CD1c-positive myeloid dendritic cell (primary cell): ENCODE data around the gene FAM90A26.
"Not testable (repeated sequence)": the region's sequence is repeated elsewhere in the genome, so short reads cannot be mapped to it uniquely, and the experiment has no call there.

Experiments
- DNase-seq: peaks from one replicate; pipeline ENCODE4 v3.0.0-alpha.2; 2016; ENCODE audit errors: extremely low spot score

FAM90A26 gene, protein sequence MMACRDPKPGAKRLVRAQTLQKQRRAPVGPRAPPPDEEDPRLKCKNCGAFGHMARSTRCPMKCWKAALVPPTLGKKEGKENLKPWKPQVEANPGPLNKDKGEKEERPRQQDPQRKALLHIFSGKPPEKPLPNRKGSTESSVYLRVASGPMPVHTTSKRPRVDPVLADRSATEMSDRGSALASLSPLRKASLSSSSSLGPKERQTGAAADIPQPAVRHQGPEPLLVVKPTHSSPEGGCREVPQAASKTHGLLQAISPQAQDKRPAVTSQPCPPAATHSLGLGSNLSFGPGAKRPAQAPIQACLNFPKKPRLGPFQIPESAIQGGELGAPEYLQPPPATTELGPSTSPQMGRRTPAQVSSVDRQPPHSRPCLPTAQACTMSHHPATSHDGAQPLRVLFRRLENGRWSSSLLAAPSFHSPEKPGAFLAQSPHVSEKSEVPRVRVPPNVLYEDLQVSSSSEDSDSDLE

GRCh38 chr4:9169791-9170459 is at the start of gene FAM90A26:
Gene FAM90A26, plus strand, starts transcription at chr4:9170409. Its CDS starts 2,764 bp downstream, at chr4:9173173.
- not testable (repeated sequence) for DNase-seq

DNA sequence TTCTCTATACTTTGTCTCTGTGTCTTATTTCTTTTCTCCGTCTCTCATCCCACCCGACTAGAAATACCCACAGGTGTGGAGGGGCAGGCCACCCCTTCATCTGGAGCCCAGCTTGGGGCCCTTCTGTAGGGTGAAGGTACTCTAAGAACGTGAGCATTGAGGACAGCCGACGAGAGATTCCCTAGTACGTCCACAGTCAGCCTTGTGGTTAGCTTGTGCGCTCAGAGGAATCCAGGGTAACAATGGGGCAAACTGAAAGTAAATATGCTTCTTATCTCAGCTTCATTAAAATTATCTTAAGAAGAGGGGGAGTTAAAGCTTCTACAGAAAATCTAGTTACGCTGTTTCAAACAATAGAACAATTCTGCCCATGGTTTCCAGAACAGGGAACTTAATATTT is 47.5 kb upstream of the FAM90A26 start:
- DNase-seq: not testable (repeated sequence)

DNA sequence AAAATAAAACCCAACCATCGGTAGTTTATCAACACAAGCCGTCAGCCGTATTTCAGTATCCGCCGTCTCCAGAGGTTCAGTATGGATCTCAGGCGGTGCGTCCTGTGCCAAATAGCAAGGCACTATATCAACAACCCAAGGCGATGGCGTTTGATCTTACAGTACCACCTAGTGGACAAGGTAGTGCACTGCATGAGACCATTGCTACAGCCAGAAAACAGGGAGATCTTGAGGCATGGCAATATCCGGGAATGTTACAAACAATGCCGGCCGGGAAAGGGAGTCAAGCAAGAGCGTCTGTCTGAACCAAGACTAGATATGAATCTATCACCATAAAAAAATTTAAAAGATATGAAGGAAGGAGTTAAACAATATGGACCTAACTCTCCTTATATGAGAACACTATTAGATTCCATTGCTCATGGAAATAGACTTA is 46.6 kb upstream of the FAM90A26 start:
- peak; percentile 23 for DNase-seq

GRCh38 chr4:9125601-9126161 is 44.5 kb upstream of the FAM90A26 start:
- DNase-seq: not testable (repeated sequence)

GRCh38 chr4:9131420-9131819 is 38.8 kb upstream of the FAM90A26 start:
- DNase-seq: not testable (repeated sequence)

DNA sequence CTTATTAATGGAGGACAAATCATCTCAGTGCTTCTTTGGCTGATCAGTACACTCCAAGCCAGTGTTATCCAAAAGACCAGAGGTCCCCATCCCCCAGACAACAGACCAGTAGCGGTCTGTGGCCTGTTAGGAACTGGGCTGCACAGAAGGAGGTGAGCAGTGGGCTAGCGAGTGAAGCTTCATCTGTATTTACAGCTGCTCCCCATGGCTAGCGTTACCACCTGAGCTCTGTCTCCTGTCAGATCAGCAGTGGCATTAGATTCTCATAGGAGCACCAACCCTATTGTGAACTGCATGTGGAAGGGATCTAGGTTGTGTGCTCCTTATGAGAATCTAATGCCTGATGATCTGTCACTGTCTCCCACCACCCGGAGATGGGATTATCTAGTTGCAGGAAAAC is 37.4 kb upstream of the FAM90A26 start:
- not testable (repeated sequence) for DNase-seq

DNA sequence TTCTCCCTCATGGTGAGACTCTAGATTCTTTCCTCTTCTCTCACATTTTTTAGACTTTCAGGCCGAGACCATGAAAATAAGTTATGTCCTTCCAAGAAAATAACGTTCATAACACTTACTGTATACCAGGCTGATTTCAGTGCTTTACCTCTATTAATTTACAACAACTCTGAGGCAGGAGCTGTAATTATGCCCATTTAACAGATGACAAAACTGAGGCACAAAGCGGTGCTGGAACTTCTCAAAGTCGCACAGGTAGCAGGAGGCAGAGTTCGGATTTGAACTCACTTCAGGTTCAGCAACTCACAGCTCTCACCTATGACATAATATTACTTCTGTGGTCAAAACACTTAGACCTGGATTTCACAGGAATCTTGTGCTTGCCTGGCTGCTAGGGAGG is 36.2 kb upstream of the FAM90A26 start:
- not testable (repeated sequence) for DNase-seq

DNA sequence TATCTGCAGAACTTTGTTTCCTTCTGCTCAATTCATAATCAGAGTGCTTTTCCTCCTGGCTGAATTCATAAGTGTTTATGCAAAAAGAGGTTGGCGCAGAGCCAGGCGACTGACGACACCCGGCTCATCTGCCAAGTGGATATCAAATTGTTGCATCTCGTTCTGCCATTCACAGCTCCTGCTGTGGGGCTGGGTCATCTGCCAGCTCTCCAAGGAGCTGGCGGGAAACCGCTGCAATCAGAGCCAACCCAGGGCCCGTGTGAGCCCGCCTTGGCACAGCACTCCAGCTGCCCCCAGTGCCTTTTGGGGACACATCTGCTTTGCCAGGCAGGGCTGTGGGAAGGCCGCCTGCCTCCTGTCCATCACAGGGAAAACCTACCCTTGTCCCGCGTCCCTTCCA is 35.7 kb upstream of the FAM90A26 start:
- not testable (repeated sequence) for DNase-seq

GRCh38 chr4:9141050-9141449 is 29.2 kb upstream of the FAM90A26 start:
- not testable (repeated sequence) for DNase-seq

DNA sequence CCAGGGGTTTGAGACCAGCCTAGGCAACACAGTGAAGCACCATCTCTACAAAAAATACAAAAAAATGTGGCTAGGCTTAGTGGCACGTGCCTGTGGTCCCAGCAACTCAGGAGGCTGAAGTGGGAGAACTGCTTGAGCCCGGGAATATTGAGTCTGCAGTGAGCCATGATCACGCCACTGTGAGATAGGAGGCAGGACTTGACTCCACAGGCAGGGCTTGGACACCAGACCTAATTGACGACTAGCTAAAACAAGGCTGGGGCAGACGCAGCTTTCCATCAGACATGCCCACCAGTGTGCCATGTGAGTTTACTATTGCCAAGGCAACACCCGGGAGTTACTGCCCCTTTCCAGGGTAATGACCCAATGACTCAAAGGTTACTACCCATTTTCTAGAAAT is 27.4 kb upstream of the FAM90A26 start:
- DNase-seq: not testable (repeated sequence)

GRCh38 chr4:9143421-9144080 is 26.7 kb upstream of the FAM90A26 start:
- no peak for DNase-seq

DNA sequence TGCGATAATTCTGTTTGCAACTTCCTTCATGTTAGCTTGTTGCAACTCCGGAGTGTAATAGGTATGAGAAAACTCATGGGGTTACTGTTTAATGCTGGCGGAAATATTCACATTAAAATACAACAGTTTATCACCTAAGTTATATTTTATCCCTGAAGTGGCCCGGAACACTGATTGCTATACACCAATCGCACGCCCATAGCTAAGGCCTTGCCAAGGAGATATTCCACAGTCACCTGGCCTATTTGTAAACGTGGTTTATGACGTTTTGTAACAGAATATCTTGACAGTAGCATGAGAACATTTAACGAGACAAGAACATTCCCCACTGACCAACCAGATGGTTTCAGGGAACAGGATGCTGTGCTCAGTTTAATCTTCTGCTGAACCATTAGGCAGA is 23.2 kb upstream of the FAM90A26 start:
- DNase-seq: no peak

DNA sequence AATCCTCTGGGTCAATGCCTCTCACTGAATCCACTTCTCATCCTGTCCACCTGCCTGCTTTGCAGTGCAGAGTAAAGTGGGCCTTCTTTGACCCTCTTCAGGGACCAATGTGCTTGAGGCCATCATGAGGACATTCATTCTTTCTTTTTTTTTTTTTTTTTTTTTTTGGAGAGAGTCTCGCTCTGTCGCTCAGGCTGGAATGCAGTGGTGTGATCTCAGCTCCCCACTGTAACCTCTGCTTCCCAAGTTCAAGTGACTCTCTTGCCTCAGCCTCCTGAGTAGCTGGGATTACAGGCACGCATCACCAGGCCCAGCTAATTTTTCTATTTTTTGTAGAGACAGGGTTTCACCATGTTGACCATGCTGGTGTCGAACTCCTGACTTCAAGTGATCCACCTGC is 22.8 kb upstream of the FAM90A26 start:
- not testable (repeated sequence) for DNase-seq

DNA sequence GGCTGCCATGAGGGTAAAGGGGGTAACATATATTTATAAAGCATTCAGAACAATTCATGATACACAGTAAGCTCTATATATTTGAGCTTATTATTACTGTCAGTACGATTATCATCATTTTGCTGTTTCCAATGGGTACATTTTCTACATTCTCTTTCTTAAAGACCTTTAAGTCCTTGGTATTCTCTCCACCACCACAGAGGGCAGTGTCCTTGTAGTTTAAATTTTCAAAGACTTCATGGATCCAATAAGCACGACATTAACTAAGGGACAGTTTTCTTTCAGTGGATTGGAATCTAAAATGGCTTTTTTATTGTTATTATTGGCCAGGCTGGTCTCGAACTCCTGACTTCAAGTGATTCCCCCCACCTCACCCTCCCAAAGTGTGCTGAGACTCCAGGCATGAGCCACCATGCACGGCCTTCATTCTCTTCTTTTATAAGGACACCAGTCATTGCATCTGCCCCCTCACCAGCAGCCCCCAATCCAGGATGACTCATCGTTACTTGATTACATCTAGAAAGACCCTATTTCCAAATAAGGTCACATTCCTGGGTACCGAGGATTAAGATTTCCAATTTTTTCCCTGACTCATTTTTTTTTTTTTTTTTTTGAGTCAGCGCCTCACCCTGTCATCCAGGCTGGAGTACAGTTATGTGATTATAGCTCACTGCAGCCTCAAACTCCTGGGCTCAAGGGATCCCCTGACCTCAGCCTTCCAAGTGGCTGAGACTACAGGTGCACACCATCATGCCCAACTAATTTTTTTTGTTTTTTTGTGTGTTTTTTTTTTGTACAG is 21.4 kb upstream of the FAM90A26 start:
- not testable (repeated sequence) for DNase-seq

DNA sequence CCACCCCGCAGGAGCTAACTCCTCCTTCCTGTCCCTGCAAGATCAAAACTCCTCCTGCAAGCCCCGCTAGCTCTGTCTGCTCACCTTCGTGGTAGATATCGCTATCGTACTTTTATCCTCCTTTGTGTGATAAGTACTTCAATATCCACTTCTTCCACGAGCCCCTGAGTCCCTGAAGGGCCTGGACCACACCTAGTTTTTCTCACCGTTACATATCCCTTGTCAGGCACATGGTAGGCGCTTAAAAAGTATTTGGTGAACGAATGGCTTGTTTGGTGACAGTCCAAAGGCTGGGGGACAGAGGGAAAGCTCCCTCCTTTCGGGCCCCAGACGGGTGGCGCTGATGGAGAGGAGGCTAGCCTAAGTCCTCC is 18.4 kb upstream of the FAM90A26 start:
- DNase-seq: peak; percentile 1

DNA sequence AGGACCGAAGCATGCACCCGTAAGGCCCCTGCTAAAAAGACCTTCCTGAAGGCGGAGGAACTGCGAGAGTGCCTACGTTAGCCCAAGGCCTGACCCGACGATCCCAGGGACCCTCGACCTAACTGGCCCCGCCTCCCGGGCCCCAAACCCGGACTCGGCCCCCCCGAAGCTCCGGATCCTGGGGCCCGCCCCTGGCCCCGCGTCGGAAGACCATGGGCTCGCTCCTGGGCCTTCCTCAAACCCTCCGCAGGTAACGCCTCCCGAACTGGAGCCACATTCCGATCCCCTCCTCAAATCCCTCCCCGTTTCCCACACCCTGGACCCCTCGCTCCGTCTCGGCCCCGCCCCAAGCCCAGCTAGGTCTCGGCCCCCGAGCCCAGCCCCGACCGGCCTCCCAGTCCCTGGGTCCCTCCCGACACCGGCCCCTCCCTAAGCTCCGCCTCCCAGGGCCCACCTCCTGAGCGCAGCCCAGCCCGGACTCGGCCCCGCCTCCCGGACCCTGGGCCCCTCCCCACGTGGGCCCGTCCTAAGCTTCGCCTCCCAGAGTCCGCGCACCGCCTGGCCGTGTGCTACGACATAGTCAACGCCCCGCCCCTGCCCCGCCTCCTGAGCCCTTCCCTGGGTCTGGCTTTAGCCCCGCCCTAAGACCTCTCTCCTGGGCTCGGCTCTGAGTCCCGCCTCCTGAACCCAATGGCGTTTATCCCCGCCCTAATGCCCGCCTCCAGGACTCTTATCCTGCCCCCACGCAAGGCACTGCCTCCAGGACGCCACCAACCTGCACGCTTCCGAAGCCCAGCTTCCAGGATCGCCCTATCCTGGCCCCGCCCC is 17.8 kb upstream of the FAM90A26 start:
- DNase-seq: peak; percentile 93

GRCh38 chr4:9153008-9153570 is 17.1 kb upstream of the FAM90A26 start:
- DNase-seq: peak; percentile 97

GRCh38 chr4:9153571-9154157 is 16.5 kb upstream of the FAM90A26 start:
- DNase-seq: peak; percentile 11

DNA sequence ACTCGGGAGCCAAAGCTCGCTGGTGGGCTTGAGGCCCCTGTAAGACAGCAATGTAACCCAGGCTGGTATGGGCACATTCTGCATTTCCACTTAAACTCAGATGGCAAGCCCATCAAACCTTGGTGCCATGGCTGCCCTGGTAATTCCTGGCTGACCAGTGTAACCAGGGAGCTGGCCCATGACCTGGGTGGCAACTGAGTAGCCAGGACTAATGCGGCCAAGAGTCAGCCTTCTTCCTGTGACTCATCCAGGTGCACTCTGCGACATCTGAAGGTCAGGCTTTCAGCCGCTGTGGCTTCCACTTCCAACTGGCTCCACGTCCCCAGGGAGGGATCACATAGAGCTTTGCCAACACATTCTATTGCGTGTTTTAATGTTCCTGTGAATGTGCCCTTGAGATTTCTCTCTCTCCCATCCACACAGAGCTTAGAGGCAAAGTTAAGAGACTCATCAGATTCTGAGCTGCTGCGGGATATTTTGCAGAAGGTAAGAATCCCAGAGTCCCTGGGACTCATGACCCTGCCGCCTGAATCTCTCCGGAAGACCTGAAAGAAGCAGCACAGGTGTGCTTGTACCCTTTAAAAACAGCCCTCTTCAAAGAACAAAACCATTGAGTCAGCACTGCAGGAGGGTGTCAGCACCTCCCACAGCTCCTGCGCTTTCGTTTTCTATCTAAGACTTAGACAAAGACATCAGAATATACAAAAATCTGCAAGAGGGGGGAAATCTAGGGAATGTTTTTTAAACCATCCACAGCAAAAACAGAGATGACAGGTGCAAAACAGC is 14.9 kb upstream of the FAM90A26 start:
- not testable (repeated sequence) for DNase-seq
